COLO829 (cell line): ENCODE measurements around the gene CNKSR3.

ENCODE experiments used
- DNase-seq: peaks from one replicate; pipeline ENCODE4 v3.0.0; 2012; ENCODE audit warnings: low spot score

CNKSR3 gene

GRCh38 chr6:154381548-154381947, 128.9 kb downstream of the CNKSR3 start:
- DNase-seq = no peak

GRCh38 chr6:154380741-154381140, 129.7 kb downstream of the CNKSR3 start:
- DNase-seq = no peak

GRCh38 chr6:154379585-154379984, 130.9 kb downstream of the CNKSR3 start:
- no peak for DNase-seq

DNA sequence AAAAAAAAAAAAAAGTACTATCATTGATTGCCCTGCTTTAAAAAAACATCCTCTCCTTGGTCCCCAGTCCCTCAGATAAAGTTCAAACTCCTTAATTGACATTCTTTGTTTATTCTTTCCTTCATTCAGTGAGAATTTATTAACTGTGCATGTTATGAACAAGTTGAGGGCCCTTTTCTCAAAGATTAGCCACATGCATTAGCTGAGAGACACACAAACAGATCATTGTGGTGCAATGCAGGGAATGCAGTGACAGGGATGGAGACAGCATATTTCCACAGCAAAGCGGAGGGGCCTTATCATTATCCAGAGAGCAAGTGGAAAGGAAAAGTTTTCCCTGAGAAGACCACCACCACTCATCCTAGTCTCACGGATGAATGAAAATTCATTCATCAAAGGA, 132.0 kb downstream of the CNKSR3 start:
- no peak for DNase-seq

DNA sequence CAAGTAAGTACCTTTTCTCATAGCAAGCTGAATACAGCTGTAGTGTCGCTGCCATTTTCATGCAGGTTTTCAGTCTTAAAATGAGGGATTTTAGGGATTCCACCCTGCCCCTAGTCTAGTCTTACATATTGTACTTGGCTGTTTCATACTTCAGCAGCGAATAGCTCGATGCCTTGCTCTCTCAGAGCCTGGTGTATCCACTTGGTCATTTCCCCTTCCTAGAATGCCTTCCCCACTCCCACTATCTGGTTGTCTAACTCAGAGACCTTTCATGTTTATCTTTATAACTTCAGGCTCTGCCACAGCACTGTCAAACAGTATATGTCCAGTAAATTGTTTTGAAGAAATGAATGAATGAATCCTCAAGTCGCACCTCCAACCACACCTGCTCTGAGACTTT, 132.8 kb downstream of the CNKSR3 start:
- DNase-seq = no peak

DNA sequence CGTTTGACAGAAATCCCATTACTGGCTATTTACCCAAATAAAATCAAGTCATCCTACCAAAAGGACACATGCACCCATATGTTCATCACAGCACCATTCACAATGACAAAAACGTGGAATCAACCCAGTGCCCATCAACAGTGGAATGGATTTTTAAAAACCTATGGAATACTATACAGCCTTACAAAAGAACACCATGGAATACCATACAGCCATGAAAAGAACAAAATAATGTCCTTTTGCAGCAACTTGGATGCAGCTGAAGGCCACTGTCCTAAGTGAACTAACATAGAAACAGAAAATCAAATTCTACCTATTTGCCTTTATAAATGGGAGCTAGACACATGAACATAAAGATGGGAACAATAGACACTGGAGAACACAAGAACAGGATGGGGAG, 136.5 kb downstream of the CNKSR3 start:
- no peak for DNase-seq

GRCh38 chr6:154371281-154371680, 139.2 kb downstream of the CNKSR3 start:
- DNase-seq = no peak

DNA sequence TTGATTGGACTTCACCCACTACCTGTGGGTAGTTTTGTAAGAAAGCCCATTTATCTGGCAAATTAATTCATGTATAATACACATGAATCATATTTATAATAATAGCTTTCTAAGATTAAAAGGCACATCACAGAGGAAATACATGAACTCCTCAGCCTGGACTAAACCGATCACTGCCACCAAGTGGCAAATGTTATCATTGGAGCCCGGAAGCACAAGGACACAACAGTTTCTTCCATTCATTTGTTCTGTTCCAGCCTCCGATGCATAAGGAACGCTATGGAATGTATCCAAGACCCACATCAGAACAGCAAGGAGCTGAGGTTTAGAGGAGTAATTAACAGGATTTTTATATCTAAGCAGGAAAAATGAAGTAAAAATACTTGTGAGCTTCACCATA, 139.9 kb downstream of the CNKSR3 start:
- no peak for DNase-seq

DNA sequence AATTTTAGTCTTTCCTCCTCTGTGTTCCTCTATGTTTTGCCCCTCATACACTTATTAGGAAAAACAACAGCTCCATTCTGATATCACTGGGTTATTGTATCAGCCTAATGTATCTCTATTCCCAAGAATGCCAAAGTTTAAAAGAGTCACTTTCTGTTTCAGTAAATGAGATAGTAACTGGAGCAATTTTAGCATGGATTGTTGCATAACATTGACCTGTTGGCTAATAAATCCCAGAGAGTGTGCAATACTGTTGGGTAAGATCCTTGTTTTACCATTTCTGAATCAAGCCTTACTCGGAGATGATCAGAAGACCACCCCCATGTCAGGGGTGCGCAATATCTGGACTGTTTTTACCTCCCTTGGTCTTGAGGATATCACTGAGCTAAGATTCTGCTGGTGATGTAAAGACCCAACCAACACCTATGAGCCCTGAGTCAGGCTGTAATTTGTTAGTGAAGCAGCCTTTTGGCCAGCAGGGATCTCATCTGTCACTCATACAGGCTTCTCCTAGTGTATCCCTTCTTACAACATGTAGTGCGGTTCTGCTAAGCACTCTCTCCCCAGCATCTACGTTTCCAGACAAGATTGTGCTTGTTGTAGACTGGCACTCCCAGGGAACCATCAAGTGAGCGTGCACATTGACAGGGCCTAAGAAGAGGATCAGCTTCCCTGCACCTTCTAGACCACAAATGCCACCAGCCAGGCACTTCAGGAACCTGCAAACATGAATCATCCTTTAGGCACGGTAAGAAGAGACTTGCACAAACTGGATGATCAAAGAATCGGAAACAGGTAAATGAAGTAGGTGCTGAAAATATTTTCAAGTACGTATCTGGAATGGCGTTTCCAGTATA, 142.4 kb downstream of the CNKSR3 start:
- DNase-seq = no peak

- no peak for DNase-seq
Measured at GRCh38 chr6:154367336-154367735, 143.1 kb downstream of the CNKSR3 start.

DNA sequence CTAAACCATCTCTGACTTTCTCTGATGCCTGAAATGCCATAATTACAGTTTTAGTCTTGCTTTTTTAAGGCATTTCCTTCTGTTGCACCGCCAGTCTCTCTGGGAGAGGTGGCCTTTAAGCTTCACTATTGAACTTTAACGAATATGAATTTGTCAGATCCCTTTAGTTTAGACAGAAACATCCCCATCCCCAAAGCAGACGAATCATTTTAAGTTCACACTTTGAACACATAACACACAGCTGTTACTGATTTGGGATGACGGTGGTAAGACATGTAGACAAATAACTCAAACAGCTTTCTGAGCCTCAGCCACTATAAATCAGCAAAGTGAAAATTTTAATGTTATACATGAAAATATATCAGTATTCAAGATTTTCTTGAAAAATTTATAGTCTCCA, 146.7 kb downstream of the CNKSR3 start:
- DNase-seq = no peak

DNA sequence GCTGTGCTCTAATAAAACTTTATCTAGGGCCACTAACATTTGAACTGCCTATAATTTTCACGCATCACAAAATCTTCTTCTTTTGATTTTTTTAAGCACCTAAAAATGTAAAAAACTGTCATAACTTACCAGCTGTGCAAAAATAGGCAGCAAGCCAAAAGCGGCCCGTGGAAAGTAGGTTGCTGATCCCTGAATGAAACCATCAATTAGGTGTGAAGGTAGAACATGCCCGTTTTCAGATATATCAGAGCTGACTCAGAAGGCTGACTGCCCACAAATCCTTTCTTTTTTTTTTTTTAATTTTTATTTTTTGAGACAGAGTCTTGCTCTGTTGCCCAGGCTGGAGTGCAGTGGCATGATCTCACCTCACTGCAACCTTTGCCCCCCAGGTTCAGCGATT, 149.0 kb downstream of the CNKSR3 start:
- DNase-seq = no peak

DNA sequence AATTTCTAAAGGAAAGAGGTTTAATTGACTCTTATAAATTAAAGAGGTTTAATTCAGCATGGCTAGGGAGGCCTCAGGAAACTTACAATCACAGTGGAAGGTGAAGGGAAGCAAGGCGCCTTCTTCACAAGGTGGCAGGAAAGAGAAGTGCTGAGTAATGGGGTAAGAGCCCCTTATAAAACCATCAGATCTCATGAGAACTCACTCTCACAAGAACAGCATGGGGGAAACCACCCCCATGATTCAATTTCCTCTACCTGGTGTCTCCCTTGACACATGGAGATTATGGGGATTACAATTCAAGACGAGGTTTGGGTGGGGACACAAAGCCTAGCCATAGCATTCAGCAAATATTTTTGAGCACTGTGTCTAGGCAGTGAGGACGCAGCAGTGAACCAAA, 150.0 kb downstream of the CNKSR3 start:
- DNase-seq = no peak

GRCh38 chr6:154359679-154360078, 150.8 kb downstream of the CNKSR3 start:
- no peak for DNase-seq

DNA sequence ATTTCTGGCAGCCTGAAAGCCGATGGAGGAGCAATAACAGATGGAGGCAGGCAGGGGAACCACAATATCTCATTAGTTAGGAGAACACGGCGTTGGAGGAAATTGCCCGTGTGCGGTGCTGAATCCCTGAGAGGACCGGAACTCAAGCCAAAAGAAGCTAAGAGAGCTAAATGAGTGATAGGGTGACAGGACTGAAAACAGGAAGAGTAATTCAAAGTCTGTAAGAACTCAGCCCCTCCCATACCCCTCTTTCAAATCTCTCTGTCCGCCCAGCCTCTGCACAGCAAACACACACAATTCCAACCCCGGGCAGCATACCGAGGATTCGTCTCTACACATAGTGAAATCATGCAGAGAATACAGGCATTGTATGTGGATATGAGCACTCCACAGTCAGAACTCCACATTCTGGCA, 151.3 kb downstream of the CNKSR3 start:
- no peak for DNase-seq

DNA sequence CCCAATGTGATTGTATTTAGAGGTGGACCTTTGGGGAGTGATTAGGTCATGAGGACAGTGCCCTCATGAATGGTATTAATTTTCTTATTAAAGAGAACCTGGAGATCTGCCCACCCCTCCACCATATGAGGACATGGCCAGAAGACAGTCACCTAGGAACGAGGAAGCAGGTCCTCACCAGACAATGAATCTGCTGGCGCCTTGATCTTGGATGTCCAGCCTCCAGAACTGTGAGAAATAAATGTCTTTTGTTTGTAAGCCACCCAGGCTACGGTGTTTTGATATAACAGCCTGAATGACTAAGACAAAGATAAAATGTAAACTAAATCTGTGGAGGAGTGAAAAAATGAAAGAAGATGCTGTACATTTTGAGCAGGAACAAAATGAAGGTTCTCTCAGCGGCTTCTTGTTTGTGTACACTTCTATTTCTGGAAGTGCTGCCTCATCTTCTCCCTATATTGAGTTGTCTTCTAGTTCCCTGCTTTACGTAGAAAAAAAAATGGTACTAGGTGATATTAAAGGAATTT, 152.4 kb downstream of the CNKSR3 start:
- DNase-seq = no peak

DNA sequence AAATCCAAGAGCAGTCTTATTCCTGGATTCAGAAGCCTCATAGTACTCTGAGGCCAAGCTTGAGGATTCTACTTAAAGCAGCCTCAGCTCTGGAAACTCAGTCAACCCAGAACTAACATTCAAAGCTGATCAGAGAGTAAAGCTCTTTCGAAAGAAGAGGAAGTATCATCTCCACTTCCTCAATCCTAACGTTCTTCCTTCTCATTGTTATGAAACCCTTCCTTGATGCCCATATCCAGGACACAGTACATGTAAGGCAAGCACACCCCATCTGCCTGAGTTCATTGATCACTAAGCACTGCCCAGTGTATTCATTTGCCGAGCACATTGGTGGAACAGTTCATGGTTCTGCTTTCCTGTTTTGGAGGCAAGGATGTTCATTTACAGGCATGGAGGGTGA, 153.8 kb downstream of the CNKSR3 start, which contains the start of gene IPCEF1:
Gene IPCEF1, minus strand, starts transcription at position 114 of the 400 bp plus-strand sequence. CDS start 90,856 bp downstream, outside the sequence.
- DNase-seq = no peak

GRCh38 chr6:154356113-154356512, 154.4 kb downstream of the CNKSR3 start:
- no peak for DNase-seq

DNA sequence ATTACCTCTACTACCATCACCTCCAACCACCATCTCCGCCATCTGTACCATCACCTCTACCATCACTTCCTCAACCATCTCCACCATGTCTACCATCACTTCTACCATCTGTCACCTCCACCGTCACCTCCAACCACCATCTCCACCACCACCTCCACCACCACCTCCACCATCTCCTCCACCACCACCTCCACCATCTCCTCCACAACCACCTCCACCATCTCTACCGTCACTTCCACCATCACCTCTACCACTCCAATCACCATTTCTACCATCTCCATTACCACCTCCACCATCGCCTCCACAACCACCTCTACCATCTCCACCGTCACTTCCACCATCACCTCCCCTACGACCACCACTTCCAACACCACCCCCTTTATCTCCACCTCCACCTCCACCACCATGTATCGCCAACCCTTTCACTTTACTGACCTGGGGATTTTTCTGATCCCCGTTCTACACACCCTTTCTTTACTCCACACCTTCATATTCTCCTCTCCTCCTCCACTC, 156.2 kb downstream of the CNKSR3 start:
- DNase-seq = no peak

DNA sequence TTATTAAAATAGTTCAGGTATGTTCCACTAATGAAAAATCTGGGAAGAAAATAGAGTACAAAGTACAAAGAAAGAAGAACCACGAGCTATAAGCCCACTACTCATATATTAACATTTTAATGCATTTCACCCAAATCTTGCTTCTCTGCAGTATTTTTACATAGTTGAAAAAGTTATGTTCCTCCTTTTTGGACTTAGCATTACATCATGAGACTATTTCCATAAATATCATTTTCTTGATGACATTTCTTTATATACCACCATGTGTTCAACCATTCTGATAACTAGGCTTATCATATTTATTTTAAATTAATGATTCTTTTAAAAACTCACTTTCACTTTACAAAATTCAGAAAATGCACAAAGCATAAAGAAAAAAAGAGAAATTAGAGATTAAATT, 156.9 kb downstream of the CNKSR3 start:
- DNase-seq = no peak

GRCh38 chr6:154352898-154353585, 157.4 kb downstream of the CNKSR3 start:
- DNase-seq = no peak

GRCh38 chr6:154350293-154350692, 160.2 kb downstream of the CNKSR3 start:
- peak; percentile 85 for DNase-seq

DNA sequence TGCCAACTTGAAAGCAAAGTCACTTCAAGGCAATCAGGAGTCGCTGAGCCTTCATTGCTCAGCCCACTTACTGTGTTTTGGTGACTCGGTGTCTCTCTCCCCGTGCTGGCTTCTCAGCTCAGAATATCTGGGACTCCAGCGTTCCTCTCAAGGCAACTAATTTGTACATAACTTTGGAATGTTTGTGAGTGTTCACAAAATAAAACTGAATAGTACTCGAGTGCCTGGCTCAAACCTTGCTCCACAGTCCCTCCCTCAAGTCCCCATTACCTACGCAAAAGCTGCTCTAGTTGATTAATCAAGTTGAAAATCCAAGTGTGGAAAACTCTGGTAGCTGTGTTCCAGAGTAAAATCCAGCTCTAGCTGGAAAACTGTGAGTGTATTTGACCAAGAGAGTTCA, 162.5 kb downstream of the CNKSR3 start:
- DNase-seq = no peak
